NOMO-1 (cell line): ENCODE data around the gene ZBTB26.

Source experiments
- DNase-seq, 2 experiments: peaks; one replicate each; lab custom pipeline; 2025; ENCODE audit not compliant: unreplicated experiment in 2 of 2; lab: John Stamatoyannopoulos, UW

ZBTB26 gene, protein sequence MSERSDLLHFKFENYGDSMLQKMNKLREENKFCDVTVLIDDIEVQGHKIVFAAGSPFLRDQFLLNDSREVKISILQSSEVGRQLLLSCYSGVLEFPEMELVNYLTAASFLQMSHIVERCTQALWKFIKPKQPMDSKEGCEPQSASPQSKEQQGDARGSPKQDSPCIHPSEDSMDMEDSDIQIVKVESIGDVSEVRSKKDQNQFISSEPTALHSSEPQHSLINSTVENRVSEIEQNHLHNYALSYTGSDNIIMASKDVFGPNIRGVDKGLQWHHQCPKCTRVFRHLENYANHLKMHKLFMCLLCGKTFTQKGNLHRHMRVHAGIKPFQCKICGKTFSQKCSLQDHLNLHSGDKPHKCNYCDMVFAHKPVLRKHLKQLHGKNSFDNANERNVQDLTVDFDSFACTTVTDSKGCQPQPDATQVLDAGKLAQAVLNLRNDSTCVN

DNA sequence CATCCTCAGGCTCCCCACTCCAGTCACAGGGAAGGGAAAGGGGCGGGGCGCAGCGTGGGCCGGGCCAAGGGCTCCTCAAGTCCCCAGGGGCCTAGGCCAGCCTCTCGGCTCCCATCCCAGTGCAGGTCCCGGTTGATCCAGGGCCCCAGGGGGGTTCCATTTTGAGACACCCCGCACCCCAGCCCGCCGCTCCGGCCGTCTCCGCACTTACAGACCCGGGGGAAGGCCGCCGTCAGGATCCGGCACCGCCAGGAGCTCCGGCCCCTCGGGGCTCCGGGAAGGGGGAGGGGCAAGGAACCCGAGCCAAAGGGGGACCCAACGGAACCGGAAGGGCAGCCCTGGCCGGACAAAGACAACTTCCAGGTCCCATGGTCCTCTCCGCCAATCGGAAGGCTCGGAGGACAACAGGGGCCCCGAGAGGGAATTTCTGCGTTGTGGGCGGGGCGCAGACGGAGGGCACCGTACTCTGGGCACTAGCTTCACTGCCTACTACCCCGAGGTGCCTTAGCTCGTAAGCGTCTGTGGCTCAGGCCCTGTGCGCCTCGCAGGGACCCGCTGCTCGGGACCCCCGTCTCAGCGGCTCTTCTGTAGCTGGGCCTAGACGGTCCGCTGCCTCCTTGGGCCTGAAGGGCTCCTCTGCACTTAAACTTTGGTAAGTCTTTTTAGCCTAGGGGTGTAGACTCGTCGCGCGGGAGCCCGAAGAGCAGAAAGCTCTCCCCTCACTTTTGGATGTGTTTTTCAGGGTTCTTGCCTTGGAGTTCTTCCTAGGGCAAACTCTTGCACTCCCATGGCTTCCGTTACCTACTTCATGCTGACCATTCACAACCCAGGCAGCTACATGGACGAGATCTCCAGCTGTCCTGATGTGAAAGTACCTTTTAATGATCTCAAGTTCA, at the start of gene ZBTB26:
ZBTB26 (minus strand) TSS at position 287 of the 896 bp plus-strand sequence. CDS start 11,578 bp downstream, outside the sequence.
- DNase-seq, result peak; percentile 88 to 90

DNA sequence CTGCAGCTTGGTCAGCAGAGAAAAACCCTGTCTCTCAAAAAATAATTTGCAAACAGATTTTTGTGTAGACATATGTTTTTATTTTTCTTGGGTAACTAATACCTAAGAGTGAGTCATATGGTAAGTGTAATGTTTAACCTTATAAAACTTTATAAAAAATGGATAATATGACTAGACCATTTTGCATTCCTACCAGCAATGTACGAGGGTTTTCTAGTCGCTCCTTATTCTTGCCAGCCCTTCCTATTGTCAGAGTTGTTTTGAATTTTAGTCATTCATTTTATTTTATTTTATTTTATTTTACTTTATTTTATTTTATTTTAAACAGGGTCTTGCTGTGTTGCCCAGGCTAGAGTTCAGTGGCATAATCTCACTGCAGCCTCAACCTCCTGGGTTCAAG, 47.3 kb upstream of the ZBTB26 start:
- DNase-seq, result no peak

DNA sequence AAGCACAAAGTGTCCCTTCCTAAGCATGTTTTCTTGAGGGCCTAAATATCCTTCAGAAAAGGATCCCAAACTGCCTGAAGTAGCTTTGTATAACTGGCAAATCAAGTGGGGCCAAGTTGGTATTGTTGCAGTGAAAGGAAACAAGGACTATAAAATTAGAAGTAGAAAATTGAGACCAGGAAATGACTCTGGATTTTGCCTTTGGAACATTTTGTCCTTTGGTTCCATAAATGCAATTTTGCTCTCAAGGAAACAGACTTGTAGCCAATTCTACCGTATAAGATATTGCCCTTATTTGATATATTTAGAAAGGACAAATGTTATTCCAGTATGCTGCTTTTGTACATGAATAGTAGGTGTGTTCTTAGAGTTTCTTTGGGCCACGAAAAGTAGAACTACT, 43.9 kb upstream of the ZBTB26 start:
- DNase-seq, result no peak

DNA sequence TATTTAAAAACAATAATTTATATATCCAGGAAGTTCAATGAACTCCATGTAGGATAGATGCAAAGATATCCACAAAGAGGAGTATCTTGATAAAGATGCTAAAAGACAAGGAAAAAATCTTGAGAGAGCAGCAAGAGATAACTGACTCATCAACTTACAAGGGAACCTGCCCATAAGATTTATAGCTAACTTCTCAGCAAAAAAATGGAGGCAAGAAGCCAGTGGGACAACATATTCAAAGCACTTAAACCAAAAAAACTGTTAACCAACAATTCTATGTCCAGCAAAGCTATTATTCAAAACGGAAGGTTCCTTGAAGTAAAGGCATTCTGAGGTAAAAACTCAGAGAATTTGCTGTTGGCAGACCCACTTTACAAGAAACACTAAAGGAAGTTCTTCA, 29.8 kb upstream of the ZBTB26 start:
- DNase-seq, result no peak

DNA sequence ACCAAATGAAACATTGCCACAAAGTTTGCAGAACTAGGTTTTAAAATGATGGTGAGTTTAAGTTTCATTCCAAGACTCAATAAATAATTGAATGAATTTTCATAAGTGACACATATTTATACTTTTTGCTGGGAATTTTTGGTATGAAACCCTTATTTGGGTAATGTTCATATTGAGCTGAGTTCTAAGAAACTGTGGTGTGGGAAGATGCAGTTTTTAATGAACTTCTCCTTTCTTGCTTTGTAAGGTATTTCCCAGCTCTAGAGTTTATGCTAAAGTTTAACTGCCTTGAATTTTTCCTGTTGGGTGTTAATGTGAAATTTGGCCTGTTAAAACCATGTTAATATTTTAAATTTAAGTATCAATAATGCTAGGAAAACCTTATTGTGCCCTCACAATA, 24.6 kb upstream of the ZBTB26 start:
- DNase-seq, result no peak

DNA sequence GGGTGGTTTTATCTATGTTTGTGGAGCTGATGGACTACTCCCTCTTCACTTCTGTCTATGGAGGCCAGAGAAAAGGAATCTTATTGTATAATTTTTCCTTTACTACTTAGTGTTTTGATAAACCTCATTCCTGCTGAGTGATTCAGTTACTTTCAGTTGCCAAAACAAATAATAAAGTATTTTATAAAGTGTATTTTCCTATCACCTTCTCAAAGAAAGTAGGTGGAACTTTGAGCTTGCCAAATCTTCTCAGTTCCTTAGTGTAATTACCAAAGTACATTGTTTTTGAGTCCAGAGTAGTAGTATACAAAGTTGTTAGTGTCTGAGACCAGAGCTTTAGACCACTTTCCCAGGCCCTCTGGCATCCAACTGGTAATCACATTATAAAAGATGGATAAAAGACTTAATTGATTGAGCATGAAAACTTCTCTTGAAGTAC, 23.0 kb upstream of the ZBTB26 start:
- DNase-seq, result no peak

DNA sequence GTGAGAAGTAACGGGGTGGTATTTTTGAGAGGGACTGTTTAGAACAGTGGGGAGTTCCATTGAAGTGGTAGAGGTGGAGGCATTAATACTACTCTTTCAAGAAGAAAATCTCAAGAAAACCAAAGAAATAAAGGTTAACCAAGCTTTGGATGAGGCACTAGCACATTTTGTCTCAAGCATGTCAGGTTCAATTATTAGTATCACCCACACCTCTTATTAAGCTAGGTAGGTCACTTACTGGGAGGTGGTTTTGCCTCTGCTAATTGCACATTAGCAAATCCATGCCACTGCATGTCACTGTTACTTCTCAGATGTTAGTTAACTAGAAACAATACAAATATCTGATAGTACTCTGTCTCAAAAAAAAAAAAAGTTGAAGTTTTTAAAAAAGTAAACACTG, 19.7 kb upstream of the ZBTB26 start:
- DNase-seq, result no peak

DNA sequence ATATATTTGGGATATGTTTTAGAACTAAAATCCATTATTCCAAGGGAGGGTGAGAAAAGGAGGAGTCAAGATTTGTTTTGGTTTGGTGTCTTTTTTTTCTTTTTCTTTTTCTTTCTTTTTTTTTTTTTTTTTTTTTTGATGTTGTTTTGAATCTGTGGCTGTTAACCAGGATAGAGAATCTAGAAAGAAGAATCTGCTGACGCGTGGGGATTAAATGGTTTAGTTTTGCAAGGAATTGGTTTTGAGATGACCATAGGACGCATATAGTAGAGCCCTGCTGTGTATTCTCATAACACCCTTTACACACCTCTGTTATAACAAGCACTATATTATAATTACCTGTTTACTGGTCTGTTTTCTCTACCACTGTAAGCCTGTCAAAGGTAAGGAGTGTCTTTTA, 19.0 kb upstream of the ZBTB26 start:
- no peak for DNase-seq

DNA sequence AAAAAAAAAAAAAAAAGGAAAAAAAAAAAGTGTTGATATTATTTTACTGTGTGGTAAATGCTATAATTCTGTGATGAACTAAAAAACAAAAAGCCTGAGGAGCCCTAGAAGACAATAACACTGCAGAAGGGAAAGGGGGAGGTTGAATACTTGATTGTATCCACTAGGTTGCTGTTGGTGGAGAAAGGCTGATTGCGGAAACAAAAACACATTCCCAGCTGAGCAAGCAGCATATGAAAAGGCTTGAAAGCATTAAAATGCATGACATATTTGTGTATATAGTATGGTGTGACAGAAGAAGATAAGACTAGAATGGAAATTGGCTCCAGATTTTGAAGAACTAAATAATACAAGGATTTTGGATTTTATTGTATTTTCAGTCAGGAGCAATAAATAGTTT, 18.4 kb upstream of the ZBTB26 start:
- DNase-seq, result no peak

DNA sequence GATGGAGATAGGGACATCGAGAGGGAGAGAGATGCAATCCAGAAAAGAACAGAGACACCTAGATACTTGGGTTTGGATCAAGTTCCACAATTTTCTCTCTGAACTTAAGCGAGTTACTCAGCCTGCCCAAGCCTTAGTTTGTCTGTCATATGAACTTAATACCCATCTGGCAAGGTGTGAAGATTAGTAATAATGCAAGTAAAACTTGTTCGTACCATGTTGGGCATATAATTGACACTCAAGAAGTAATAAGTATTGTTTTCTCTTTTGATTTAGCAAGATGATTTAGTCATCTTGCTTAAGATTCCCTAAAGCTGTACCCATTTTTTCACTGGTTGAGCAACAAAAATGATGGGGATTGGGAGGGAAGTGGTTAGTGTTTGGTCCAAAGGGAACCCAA, 17.0 kb upstream of the ZBTB26 start:
- DNase-seq, result no peak

DNA sequence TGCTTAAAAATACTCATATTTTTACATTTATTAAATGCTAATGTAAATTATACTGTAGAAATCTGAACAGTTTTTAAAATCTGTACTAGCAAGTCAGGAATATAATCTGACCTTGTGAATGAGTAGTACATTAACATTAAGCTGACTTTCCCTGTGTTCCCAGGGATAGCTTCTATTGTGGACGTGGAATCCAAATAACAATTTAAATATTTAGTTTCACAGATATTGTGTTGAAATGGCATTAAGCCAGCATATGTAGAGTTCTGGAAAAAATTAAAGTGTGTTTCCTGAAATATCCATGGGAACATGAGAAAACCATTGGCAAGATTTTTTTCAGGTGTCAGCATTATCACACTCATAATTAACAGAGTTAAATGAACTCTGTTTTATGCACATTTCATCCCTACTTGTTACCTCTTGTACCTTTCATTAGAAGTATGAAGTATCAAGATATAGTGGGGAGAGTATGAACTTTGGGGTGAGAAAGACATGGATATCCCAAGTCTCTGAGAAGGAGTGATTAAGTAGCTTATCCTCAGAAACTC, 15.2 kb upstream of the ZBTB26 start:
- DNase-seq, result no peak

DNA sequence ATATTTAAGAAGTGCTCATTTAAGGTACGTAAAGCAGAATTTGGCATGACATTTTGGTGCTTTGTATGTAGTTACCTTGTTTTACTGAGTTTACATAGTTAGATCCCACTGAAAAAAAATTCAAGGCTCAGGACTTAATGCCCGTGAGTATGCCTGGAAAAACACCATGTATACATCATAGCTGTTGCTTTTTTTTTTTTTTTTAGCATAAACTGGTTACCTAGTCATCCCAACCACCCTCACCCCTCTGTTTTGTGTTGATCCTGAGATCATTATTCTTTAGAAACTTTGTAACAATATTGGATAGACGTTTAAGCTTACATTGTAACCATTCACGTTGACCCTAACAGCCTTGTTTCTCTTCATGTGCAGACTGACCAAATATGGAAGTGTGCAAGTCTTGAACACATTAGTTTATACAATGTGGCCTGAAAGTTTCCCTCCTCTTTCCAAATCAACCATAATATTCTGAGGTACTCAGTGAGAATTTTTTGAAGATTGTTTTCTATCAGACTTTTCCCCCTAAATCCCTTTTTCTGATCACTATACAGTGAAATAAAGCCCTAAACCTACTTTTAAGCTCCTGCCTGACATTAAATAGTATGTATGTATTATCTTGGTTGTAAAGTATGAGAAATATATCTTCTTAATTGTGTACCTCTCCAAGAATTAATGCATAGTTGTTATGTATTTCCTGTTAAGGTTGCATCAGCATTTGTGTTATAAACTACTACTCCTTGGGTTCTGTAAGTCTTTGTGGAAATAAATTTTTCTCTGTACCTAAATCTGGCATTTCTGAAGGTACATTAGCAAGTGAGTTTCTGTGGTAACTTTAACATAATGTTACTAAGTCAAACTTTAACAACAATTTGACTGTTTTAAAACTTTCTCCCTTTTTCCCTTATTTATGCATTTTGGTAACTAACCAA, 13.9 kb upstream of the ZBTB26 start:
- DNase-seq, result no peak

DNA sequence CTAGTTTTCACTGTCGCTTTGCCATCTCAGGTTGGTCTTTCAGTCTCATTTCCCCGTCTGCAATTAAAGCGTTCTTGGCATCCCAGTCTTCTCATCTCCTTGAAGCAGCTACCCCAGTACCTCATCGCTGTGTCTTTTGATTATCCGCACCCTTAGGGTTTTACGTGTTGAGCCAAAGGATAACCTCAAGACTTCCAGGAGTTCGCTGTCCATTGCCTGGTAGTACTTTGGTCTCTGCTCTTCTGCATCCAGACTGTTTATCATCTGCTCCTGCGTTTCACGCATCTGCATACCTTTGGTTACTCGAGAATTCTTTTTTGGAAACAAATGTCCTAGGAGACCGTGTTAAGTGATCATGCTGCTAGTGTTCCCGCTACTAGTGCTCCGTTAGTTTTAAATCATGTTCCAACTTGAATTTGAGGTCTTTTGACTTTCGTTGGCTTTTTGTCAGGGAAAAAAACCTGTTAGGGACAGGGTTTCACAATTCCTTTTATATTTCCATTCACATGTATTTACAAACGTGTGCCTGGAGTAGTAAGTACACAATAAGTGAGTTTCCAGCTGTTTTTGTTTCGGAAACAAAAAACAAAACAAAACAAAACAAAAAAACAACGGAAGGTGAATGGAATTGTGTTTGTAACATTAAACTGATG, 10.4 kb upstream of the ZBTB26 start:
- DNase-seq, result no peak

DNA sequence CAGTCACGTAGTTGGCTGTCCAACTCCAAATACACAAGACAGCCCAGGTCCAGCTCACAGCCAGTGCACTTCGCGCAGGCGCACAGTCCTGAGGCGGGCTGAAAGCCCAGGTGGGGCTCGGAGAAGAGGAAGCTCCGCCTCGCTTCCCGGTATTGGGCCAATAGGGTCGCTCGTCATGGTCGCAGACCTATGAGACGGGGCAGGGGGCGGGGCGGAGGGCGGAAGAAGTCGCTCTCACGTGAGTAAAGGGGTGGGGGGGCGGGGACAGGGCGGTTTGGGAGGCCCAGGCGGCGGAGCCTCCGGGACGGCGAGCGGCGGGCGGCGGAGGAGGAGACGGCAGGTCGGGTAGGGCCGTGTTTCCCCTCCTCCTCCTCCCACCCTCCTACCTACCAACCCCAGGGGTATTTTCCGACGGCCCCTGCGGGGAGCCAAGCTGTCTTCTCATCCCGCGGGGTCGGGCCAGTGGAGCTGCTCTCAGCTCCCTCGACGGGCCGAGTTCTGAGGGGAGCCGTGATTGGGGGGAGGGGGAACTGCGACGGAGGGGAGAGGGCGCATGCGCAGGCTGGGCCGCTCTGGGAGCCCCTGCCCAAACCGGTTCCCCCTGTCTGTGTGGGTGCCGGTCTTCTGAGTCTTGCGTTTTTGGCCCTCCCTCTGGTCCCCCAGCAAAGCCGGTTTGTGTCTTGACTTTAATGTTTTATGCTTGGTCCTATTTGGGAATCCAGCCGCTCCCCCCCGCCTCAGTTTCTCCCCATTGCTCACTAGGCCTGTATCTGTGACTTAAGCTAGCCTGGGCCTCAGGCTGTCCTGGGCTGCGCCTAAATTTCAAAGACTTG, 9.7 kb upstream of the ZBTB26 start, which contains the start of gene RABGAP1:
RABGAP1 (plus strand) TSS at position 272 of the 833 bp plus-strand sequence. CDS start 16,040 bp downstream, outside the sequence.
- DNase-seq, result peak; percentile 90 to 95

DNA sequence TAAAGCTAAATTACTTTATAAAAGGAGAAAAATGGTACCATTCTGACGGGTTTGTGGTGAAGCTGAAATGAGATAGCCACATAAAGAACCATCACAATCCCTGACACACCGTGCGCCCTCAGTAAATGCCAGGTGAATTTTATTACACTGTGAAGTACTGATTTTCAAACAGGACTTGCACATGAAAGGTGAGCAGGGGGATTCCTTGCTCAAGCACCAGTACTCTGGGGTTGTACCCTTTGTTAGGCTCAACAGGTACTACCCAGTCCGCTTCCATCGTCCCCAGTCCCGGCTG, 9.1 kb upstream of the ZBTB26 start:
- DNase-seq, result no peak

DNA sequence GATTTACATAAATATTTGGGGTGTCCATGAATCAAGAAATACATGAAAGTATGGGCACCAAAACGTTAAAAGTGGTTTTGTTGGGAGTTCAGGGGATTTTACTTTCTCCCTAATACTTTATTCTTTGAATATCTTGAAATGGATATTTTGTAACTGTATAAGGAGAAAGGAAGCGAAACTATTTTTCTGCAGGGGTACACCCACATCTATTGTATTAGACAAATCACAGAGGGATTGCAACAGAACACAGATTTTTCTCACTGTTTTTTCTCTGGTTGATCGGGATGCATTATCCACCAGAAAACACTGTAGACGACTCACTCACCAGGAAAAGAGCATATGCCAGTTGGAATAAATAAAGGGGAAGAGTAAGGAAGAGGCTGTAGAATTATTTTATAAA, 8.3 kb upstream of the ZBTB26 start:
- peak in 1 of 2 experiments; percentile 40 for DNase-seq

DNA sequence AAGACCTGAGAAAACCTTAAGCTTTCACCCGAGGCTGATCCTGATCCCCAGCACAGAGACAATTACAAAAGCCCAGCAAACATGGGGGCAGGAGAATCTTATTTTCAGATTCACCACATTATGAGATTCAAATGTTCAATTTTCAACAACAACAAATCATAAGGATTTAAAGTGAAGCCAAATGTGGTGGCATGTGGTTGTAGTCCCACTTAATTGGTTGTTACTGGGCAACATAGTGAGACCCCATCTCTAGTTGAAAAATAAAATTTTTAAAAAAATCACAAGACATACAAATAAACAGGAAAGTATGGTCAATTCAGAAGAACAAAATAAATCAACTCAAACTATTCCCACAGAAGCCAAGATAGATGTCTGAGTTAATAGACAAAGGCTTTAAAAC, 5.6 kb upstream of the ZBTB26 start:
- DNase-seq, result no peak

DNA sequence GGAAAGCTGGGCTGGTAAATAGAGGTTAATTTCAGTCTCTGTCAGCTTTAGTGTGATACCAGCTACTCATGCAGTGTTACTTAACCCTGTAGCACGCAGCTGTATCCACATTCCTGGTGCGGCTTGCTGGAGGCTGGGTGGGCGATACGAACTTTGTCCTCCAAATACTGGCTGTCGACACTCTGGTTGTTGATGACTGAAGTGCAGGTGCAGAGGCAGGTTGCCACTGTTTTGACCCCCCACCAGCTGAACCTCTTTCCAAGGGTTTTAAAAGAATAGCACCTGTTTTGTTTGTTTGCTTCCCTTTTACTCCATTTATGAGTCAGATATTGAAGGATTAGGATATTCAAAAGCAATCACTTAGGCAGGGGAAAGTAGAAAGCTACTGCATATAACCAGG, 5.2 kb upstream of the ZBTB26 start:
- no peak for DNase-seq
